ENCODE data around the gene VPS13C.

DNA sequence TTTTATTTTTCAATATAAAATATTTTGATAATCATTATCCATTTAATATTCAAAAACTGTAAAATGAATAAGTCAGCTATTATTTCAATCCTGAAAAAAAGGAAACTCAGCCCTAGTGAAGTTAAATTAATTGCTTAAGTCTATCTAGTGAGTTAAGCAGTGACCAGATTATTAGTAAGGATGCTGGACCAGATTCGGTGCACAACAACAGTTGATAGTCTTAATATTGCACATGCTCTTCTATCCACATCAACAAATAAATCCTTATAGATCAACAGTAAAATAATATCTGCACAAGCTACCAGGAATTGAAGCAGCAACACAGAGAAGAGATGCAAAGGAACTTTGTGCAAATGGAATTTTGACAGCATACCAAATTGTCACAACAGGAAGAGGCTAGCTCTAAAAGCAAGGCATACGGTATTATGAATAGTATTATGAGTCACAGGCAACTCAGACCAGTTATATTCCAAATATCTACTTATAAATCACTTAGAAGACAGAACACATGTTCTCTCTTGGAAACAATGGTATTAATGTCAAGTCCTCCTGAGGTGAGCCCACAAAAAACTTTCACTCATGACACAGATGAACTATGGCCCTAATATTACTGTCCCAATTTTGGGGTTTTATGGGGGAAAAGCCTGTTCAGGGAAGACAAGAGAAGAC lies 24.9 kb downstream of the VPS13C start:
- no peak for TF ChIP-seq GATA3 (IDR thresholded peaks at IDR 0.05; ENCODE audit: low read depth, low read length)
- TF ChIP-seq GATA2 (IDR thresholded peaks at IDR 0.05; ENCODE audit: low read depth, low read length): no peak

Measured in SH-SY5Y (cell line).